H1 (cell line): ENCODE results near the gene PLAC1.

Source experiments
- CTCF ChIP-seq, 3 experiments: IDR thresholded peaks; 1 replicate in 2 of 3; 2 replicates in 1 of 3; pipeline versions ENCODE4 v1.5.1 to v1.6.1; 2011; ENCODE audit warnings: low read length in 3 of 3, mild to moderate bottlenecking in 3 of 3, inconsistent platforms in 2 of 3, low read depth in 1 of 3, moderate library complexity in 1 of 3; ENCODE audit not compliant: insufficient read depth in 1 of 3; ENCODE audit errors: control extremely low read depth in 1 of 3
- EZH2 ChIP-seq: fragments of 200-600 bp; sonication (generic); IDR thresholded peaks from 2 replicates; pipeline ENCODE4 v1.7.1; 2012; ENCODE audit warnings: low read depth, mild to moderate bottlenecking, moderate library complexity, low read length, inconsistent platforms; ENCODE audit not compliant: severe bottlenecking
- MAX ChIP-seq: IDR thresholded peaks from 2 replicates; pipeline ENCODE4 v1.6.1; 2012; ENCODE audit warnings: inconsistent platforms
- PHF8 ChIP-seq: fragments of 200-600 bp; sonication (generic); conservative IDR thresholded peaks from 2 replicates; pipeline ENCODE4 v1.7.1; 2012; ENCODE audit warnings: low read depth, mild to moderate bottlenecking, inconsistent platforms, low read length, moderate library complexity

GRCh38 chrX:134547047-134547679, 111.1 kb downstream of the PLAC1 start:
- TF ChIP-seq CTCF (IDR thresholded peaks at IDR 0.05; ENCODE audit: control extremely low read depth in 1 of 3, insufficient read depth in 1 of 3, low read depth in 1 of 3, low read length in 3 of 3) = no peak
- no peak for TF ChIP-seq EZH2
- TF ChIP-seq MAX = no peak
- no peak for TF ChIP-seq PHF8
